ENCODE data around the gene HSD17B4.
"Not testable (repeated sequence)": the region's sequence is repeated elsewhere in the genome, so short reads cannot be mapped to it uniquely, and the experiment has no call there.

HSD17B4 gene

DNA sequence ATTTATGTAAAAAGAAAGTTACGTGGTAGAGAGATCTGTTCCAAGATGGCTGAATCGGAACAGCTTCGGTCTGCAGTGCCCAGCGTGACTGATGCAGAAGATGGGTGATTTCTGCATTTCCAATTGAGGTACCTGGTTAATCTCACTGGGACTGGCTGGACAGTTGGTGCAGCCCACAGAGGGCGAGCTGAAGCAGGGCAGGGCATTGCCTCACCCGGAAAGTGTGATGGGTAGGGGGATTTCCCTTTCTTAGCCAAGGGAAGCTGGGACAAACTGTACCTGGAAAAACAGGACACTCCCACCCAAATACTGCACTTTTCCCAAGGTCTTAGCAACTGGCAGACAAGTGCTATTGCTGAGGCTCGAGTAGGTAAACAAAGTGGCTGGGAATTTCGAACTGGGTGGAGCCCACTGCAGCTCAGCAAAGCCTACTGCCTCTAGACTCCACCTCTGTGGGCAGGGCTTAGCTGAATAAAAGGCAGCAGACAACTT, 13.1 kb upstream of the HSD17B4 start:
- peak overlapping the region; percentile 45 for H3K9ac ChIP-seq (ENCODE audit: low read length)
- H3K27me3 ChIP-seq (ENCODE audit: control insufficient read depth, insufficient read depth, low read length) = no peaks in the 10 kb centered on the region
- H3K4me1 ChIP-seq (ENCODE audit: control insufficient read depth, insufficient read depth, low read length) = peaks cover 9% of the 10 kb centered on the region
- H3K4me3 ChIP-seq (ENCODE audit: low read length) = no peak overlapping the region
- no peaks in the 10 kb centered on the region for H3K9me3 ChIP-seq (ENCODE audit: control insufficient read depth, low read length)
- no peaks in the 10 kb centered on the region for H3K36me3 ChIP-seq (ENCODE audit: control insufficient read depth, insufficient read depth, low read length)

GRCh38 chr5:119439632-119440031, 12.7 kb upstream of the HSD17B4 start:
- H3K4me3 ChIP-seq (ENCODE audit: low read length) = not testable (repeated sequence)

DNA sequence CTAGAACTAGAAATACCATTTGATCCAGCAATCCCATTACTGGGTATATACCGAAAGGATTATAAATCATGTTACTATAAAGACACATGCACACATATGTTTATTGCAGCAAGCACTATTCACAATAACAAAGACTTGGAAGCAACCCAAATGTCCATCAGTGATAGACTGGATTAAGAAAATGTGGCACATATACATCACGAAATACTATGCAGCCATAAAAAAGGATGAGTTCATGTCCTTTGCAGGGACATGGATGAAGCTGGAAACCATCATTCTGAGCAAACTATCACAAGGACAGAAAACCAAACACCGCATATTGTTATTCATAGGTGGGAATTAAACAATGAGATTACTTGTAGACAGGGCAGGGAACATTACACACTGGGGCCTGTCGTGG, 7.7 kb upstream of the HSD17B4 start:
- not testable (repeated sequence) for H3K36me3 ChIP-seq (ENCODE audit: control insufficient read depth, insufficient read depth, low read length); H3K4me1 ChIP-seq (ENCODE audit: control insufficient read depth, insufficient read depth, low read length); H3K4me3 ChIP-seq (ENCODE audit: low read length); H3K9ac ChIP-seq (ENCODE audit: low read length); H3K9me3 ChIP-seq (ENCODE audit: control insufficient read depth, low read length); H3K27me3 ChIP-seq (ENCODE audit: control insufficient read depth, insufficient read depth, low read length)

More at GRCh38 chr5:119439632-119440031, 12.7 kb upstream of the HSD17B4 start:
- not testable (repeated sequence) for H3K9me3 ChIP-seq (ENCODE audit: control insufficient read depth, low read length); H3K9ac ChIP-seq (ENCODE audit: low read length); H3K36me3 ChIP-seq (ENCODE audit: control insufficient read depth, insufficient read depth, low read length); H3K4me1 ChIP-seq (ENCODE audit: control insufficient read depth, insufficient read depth, low read length); H3K27me3 ChIP-seq (ENCODE audit: control insufficient read depth, insufficient read depth, low read length)

DNA sequence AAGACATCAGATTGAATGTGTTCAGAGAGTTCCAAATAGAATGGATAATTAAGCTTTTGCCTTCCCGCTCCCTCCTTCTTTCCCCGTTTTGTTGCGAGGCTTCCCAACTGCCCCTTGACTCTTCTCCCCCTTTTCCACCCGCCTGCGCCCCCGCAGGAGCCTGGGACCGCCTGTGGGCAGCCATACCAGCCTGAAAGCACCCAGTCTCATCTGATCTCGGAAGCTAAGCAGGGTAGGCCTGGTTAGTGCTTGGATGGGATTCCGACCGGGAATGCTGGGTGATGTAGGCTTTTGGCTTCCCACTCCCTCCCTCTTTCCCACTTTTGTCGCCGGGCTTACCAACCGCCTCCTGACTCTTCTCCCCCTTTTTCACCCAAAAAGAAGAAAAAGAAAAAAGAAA, 6.8 kb upstream of the HSD17B4 start:
- no peak overlapping the region for H3K9ac ChIP-seq (ENCODE audit: low read length)
- no peak overlapping the region for H3K4me3 ChIP-seq (ENCODE audit: low read length)
- H3K4me1 ChIP-seq (ENCODE audit: control insufficient read depth, insufficient read depth, low read length) = no peaks in the 10 kb centered on the region
- H3K27me3 ChIP-seq (ENCODE audit: control insufficient read depth, insufficient read depth, low read length) = no peaks in the 10 kb centered on the region
- H3K9me3 ChIP-seq (ENCODE audit: control insufficient read depth, low read length) = no peaks in the 10 kb centered on the region
- no peaks in the 10 kb centered on the region for H3K36me3 ChIP-seq (ENCODE audit: control insufficient read depth, insufficient read depth, low read length)

GRCh38 chr5:119449882-119450281, 2.4 kb upstream of the HSD17B4 start:
- Histone ChIP-seq H3K9me3 (ENCODE audit: control insufficient read depth, low read length) (no peaks in the 10 kb centered on the region), H3K36me3 (ENCODE audit: control insufficient read depth, insufficient read depth, low read length) (no peaks in the 10 kb centered on the region), H3K4me1 (ENCODE audit: control insufficient read depth, insufficient read depth, low read length) (no peaks in the 10 kb centered on the region), H3K9ac (ENCODE audit: low read length) (no peak overlapping the region), H3K4me3 (ENCODE audit: low read length) (no peak overlapping the region), H3K27me3 (ENCODE audit: control insufficient read depth, insufficient read depth, low read length) (no peaks in the 10 kb centered on the region)

GRCh38 chr5:119450627-119451026, 1.7 kb upstream of the HSD17B4 start:
- not testable (repeated sequence) for H3K27me3 ChIP-seq (ENCODE audit: control insufficient read depth, insufficient read depth, low read length); H3K36me3 ChIP-seq (ENCODE audit: control insufficient read depth, insufficient read depth, low read length); H3K4me3 ChIP-seq (ENCODE audit: low read length); H3K9ac ChIP-seq (ENCODE audit: low read length); H3K9me3 ChIP-seq (ENCODE audit: control insufficient read depth, low read length); H3K4me1 ChIP-seq (ENCODE audit: control insufficient read depth, insufficient read depth, low read length)

- Histone ChIP-seq H3K4me1 (ENCODE audit: control insufficient read depth, insufficient read depth, low read length) (no peaks in the 10 kb centered on the region), H3K27me3 (ENCODE audit: control insufficient read depth, insufficient read depth, low read length) (no peaks in the 10 kb centered on the region), H3K9me3 (ENCODE audit: control insufficient read depth, low read length) (no peaks in the 10 kb centered on the region), H3K4me3 (ENCODE audit: low read length) (no peak overlapping the region), H3K36me3 (ENCODE audit: control insufficient read depth, insufficient read depth, low read length) (no peaks in the 10 kb centered on the region), H3K9ac (ENCODE audit: low read length) (no peak overlapping the region)
These were observed 736 bp upstream of the HSD17B4 start for GRCh38 chr5:119451561-119451960.

DNA sequence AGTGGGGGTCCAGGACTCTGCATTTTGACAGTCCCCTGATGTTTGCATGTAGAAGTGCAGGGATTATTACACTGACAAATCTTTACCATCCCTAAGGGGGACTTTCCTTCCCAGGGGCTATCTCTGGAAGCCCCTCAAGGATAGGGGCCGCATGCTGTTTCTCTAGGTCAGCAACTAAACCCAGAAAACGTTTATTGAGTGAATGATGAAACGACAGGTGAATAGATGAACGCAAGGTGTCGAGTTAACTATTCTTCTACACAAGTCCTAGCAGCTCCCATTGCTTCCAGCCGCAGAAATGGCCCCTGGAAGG, 281 bp upstream of the HSD17B4 start:
- Histone ChIP-seq H3K36me3 (ENCODE audit: control insufficient read depth, insufficient read depth, low read length) (no peaks in the 10 kb centered on the region), H3K27me3 (ENCODE audit: control insufficient read depth, insufficient read depth, low read length) (no peaks in the 10 kb centered on the region), H3K9ac (ENCODE audit: low read length) (peak overlapping the region; percentile 75), H3K4me3 (ENCODE audit: low read length) (peak overlapping the region; percentile 58), H3K9me3 (ENCODE audit: control insufficient read depth, low read length) (no peaks in the 10 kb centered on the region), H3K4me1 (ENCODE audit: control insufficient read depth, insufficient read depth, low read length) (no peaks in the 10 kb centered on the region)

DNA sequence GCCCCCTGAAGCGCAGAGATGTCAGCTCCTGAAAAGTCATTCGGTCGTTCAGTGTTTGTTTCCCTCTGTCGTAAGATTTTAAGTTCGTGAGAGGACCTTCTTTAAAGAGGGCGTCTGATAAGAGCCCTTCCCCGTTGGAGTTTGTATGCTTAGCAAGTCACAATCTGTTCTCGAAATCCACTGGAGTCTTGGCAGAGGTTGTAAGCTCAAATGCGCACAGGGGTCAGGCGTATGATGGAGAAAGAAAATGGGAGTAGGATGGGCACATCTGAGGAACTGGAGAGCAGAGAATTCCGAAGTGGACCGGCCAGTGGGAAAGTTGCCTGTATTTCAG, 710 bp downstream of the HSD17B4 start:
- Histone ChIP-seq H3K4me3 (ENCODE audit: low read length) (peak overlapping the region; percentile 58), H3K4me1 (ENCODE audit: control insufficient read depth, insufficient read depth, low read length) (no peaks in the 10 kb centered on the region), H3K27me3 (ENCODE audit: control insufficient read depth, insufficient read depth, low read length) (no peaks in the 10 kb centered on the region), H3K9ac (ENCODE audit: low read length) (peak overlapping the region; percentile 75), H3K9me3 (ENCODE audit: control insufficient read depth, low read length) (no peaks in the 10 kb centered on the region), H3K36me3 (ENCODE audit: control insufficient read depth, insufficient read depth, low read length) (no peaks in the 10 kb centered on the region)

GRCh38 chr5:119454171-119454570, 1.9 kb downstream of the HSD17B4 start:
- Histone ChIP-seq H3K9me3 (ENCODE audit: control insufficient read depth, low read length) (no peaks in the 10 kb centered on the region), H3K36me3 (ENCODE audit: control insufficient read depth, insufficient read depth, low read length) (no peaks in the 10 kb centered on the region), H3K4me3 (ENCODE audit: low read length) (no peak overlapping the region), H3K4me1 (ENCODE audit: control insufficient read depth, insufficient read depth, low read length) (no peaks in the 10 kb centered on the region), H3K27me3 (ENCODE audit: control insufficient read depth, insufficient read depth, low read length) (no peaks in the 10 kb centered on the region), H3K9ac (ENCODE audit: low read length) (no peak overlapping the region)

GRCh38 chr5:119458911-119459632, 6.8 kb downstream of the HSD17B4 start:
- Histone ChIP-seq H3K4me3 (ENCODE audit: low read length) (no peak overlapping the region), H3K27me3 (ENCODE audit: control insufficient read depth, insufficient read depth, low read length) (no peaks in the 10 kb centered on the region), H3K36me3 (ENCODE audit: control insufficient read depth, insufficient read depth, low read length) (no peaks in the 10 kb centered on the region), H3K9me3 (ENCODE audit: control insufficient read depth, low read length) (no peaks in the 10 kb centered on the region), H3K4me1 (ENCODE audit: control insufficient read depth, insufficient read depth, low read length) (no peaks in the 10 kb centered on the region), H3K9ac (ENCODE audit: low read length) (no peak overlapping the region)

GRCh38 chr5:119465640-119466039, 13.3 kb downstream of the HSD17B4 start:
- no peaks in the 10 kb centered on the region for H3K27me3 ChIP-seq (ENCODE audit: control insufficient read depth, insufficient read depth, low read length)
- no peak overlapping the region for H3K4me3 ChIP-seq (ENCODE audit: low read length)
- H3K9me3 ChIP-seq (ENCODE audit: control insufficient read depth, low read length) = no peaks in the 10 kb centered on the region
- H3K36me3 ChIP-seq (ENCODE audit: control insufficient read depth, insufficient read depth, low read length) = no peaks in the 10 kb centered on the region
- H3K9ac ChIP-seq (ENCODE audit: low read length) = no peak overlapping the region
- no peaks in the 10 kb centered on the region for H3K4me1 ChIP-seq (ENCODE audit: control insufficient read depth, insufficient read depth, low read length)

GRCh38 chr5:119468286-119468685, 16.0 kb downstream of the HSD17B4 start:
- Histone ChIP-seq H3K9ac (ENCODE audit: low read length) (no peak overlapping the region), H3K27me3 (ENCODE audit: control insufficient read depth, insufficient read depth, low read length) (no peaks in the 10 kb centered on the region), H3K9me3 (ENCODE audit: control insufficient read depth, low read length) (no peaks in the 10 kb centered on the region), H3K4me3 (ENCODE audit: low read length) (no peak overlapping the region), H3K36me3 (ENCODE audit: control insufficient read depth, insufficient read depth, low read length) (no peaks in the 10 kb centered on the region), H3K4me1 (ENCODE audit: control insufficient read depth, insufficient read depth, low read length) (no peaks in the 10 kb centered on the region)

All from mucosa of stomach (tissue), 1 donor.